MM.1S (cell line): ENCODE results near the gene ABCA9.
"Not testable (repeated sequence)": the region's sequence is repeated elsewhere in the genome, so short reads cannot be mapped to it uniquely, and the experiment has no call there.

Experiments
- DNase-seq: peaks from one replicate; pipeline ENCODE4 v3.0.0-alpha.2; 2015
- H2AFZ ChIP-seq: fragments of 300-600 bp; sonication (generic); 2 replicates; pipeline ENCODE4 v1.6.0; 2016; ENCODE audit warnings: antibody characterized with exemption, low read length
- H3F3A ChIP-seq: fragments of 300-600 bp; sonication (generic); 2 replicates; pipeline ENCODE4 v1.6.1; 2016; ENCODE audit warnings: mild to moderate bottlenecking, antibody characterized with exemption, low read length, moderate library complexity, mixed read lengths; ENCODE audit not compliant: insufficient read depth
- H3K27ac ChIP-seq: fragments of 300-600 bp; sonication (generic); 2 replicates; pipeline ENCODE4 v1.5.1; 2016; ENCODE audit warnings: mild to moderate bottlenecking, low read length
- H3K27me3 ChIP-seq: fragments of 300-600 bp; sonication (generic); replicated peaks from 2 replicates; pipeline ENCODE4 v1.6.0; 2016; ENCODE audit warnings: low read length; ENCODE audit not compliant: insufficient read depth
- H3K36me3 ChIP-seq: fragments of 300-600 bp; sonication (generic); replicated peaks from 2 replicates; pipeline ENCODE4 v1.6.1; 2016; ENCODE audit warnings: mild to moderate bottlenecking, low read length, mixed read lengths; ENCODE audit not compliant: insufficient read depth
- H3K4me1 ChIP-seq: fragments of 300-600 bp; sonication (generic); 2 replicates; pipeline ENCODE4 v1.6.1; 2016; ENCODE audit warnings: low read length, mixed read lengths
- H3K4me2 ChIP-seq: fragments of 300-600 bp; sonication (generic); 2 replicates; pipeline ENCODE4 v1.6.0; 2016; ENCODE audit warnings: low read depth, low read length
- H3K4me3 ChIP-seq: fragments of 300-600 bp; sonication (generic); 2 replicates; pipeline ENCODE4 v1.5.1; 2016; ENCODE audit warnings: low read length, mixed read lengths
- H3K79me2 ChIP-seq: fragments of 300-600 bp; sonication (generic); 2 replicates; pipeline ENCODE4 v1.6.1; 2016; ENCODE audit warnings: mixed run types, low read length, mixed read lengths
- H3K9ac ChIP-seq: fragments of 300-600 bp; sonication (generic); 2 replicates; pipeline ENCODE4 v1.6.1; 2016; ENCODE audit warnings: low read length, mixed read lengths
- H3K9me2 ChIP-seq: fragments of 300-600 bp; sonication (generic); replicated peaks from 2 replicates; pipeline ENCODE4 v1.6.1; 2016; ENCODE audit warnings: mild to moderate bottlenecking, low read length, mixed read lengths; ENCODE audit not compliant: insufficient read depth
- H3K9me3 ChIP-seq: fragments of 300-600 bp; sonication (generic); replicated peaks from 2 replicates; pipeline ENCODE4 v1.6.1; 2016; ENCODE audit warnings: mild to moderate bottlenecking, low read length, mixed read lengths; ENCODE audit not compliant: insufficient read depth
- H4K20me1 ChIP-seq: fragments of 300-600 bp; sonication (generic); 2 replicates; pipeline ENCODE4 v1.6.1; 2016; ENCODE audit warnings: mild to moderate bottlenecking, low read length, moderate library complexity, mixed read lengths; ENCODE audit not compliant: insufficient read depth
- CTCF ChIP-seq: fragments of 300-600 bp; sonication (generic); IDR thresholded peaks from 2 replicates; pipeline ENCODE4 v1.5.1; 2016; ENCODE audit warnings: antibody characterized with exemption, low read length, mixed read lengths
- EZH2 ChIP-seq: fragments of 300-600 bp; sonication (generic); optimal IDR thresholded peaks from 2 replicates; pipeline ENCODE3; 2017; ENCODE audit warnings: low read depth, mild to moderate bottlenecking, antibody characterized with exemption, low read length, mixed read lengths
- EZH2phosphoT487 ChIP-seq: fragments of 300-600 bp; sonication (generic); IDR thresholded peaks from 2 replicates; pipeline ENCODE4 v1.6.1; 2018; ENCODE audit warnings: antibody characterized with exemption, low read length

ABCA9 gene

GRCh38 chr17:68963958-68964357 is 96.8 kb downstream of the ABCA9 start:
- Histone ChIP-seq H3K36me3 (no peaks in the 10 kb centered on the region), H3K9me3 (no peaks in the 10 kb centered on the region), H3K4me1 (no peaks in the 10 kb centered on the region), H3K79me2 (no peaks in the 10 kb centered on the region), H3K4me2 (no peak overlapping the region), H3F3A (no peaks in the 10 kb centered on the region), H3K9ac (no peak overlapping the region), H3K27ac (no peak overlapping the region), H3K4me3 (no peak overlapping the region), H3K9me2 (no peaks in the 10 kb centered on the region), H3K27me3 (no peaks in the 10 kb centered on the region), H2AFZ (no peak overlapping the region), H4K20me1 (no peaks in the 10 kb centered on the region)
- TF ChIP-seq EZH2phosphoT487 (no peak), EZH2 (no peak), CTCF (no peak)
- no peak for DNase-seq

GRCh38 chr17:68961214-68961882 is 99.4 kb downstream of the ABCA9 start:
- no peaks in the 10 kb centered on the region for H3F3A ChIP-seq
- no peaks in the 10 kb centered on the region for H3K27me3 ChIP-seq
- H2AFZ ChIP-seq: no peak overlapping the region
- H3K36me3 ChIP-seq: no peaks in the 10 kb centered on the region
- no peaks in the 10 kb centered on the region for H3K4me1 ChIP-seq
- no peaks in the 10 kb centered on the region for H3K9me2 ChIP-seq
- H4K20me1 ChIP-seq: no peaks in the 10 kb centered on the region
- H3K27ac ChIP-seq: no peak overlapping the region
- TF ChIP-seq CTCF (no peak), EZH2 (no peak), EZH2phosphoT487 (no peak)
- no peak overlapping the region for H3K9ac ChIP-seq
- H3K4me3 ChIP-seq: no peak overlapping the region
- H3K9me3 ChIP-seq: no peaks in the 10 kb centered on the region
- no peak for DNase-seq
- H3K4me2 ChIP-seq: no peak overlapping the region
- no peaks in the 10 kb centered on the region for H3K79me2 ChIP-seq

GRCh38 chr17:68959117-68959516 is 101.6 kb downstream of the ABCA9 start:
- not testable (repeated sequence) for H3K4me1 ChIP-seq, H3K4me3 ChIP-seq, H3K79me2 ChIP-seq, H3K9me3 ChIP-seq, H3K27ac ChIP-seq, DNase-seq, H3F3A ChIP-seq, H3K9ac ChIP-seq, H3K36me3 ChIP-seq, H4K20me1 ChIP-seq, H3K27me3 ChIP-seq, H3K9me2 ChIP-seq, H2AFZ ChIP-seq, H3K4me2 ChIP-seq

- no peak for DNase-seq
- H3K9me2 ChIP-seq: no peaks in the 10 kb centered on the region
- H3K9ac ChIP-seq: no peak overlapping the region
- no peak overlapping the region for H2AFZ ChIP-seq
- TF ChIP-seq EZH2 (no peak), CTCF (no peak), EZH2phosphoT487 (no peak)
- H3K36me3 ChIP-seq: no peaks in the 10 kb centered on the region
- no peaks in the 10 kb centered on the region for H3K79me2 ChIP-seq
- H4K20me1 ChIP-seq: no peaks in the 10 kb centered on the region
- H3K4me3 ChIP-seq: no peak overlapping the region
- no peaks in the 10 kb centered on the region for H3K27me3 ChIP-seq
- no peak overlapping the region for H3K4me2 ChIP-seq
- no peak overlapping the region for H3K27ac ChIP-seq
- H3K9me3 ChIP-seq: no peaks in the 10 kb centered on the region
- H3F3A ChIP-seq: no peaks in the 10 kb centered on the region
- H3K4me1 ChIP-seq: no peaks in the 10 kb centered on the region
These were observed 102.8 kb downstream of the ABCA9 start for GRCh38 chr17:68957944-68958343.
